GM10248 (cell line): ENCODE data around the gene ABCG1.

ENCODE experiments used
- CTCF ChIA-PET: fragments of 300-600 bp; sonication (Branson Sonifier 250); formaldehyde crosslinking; extraction: SDS; loops from one replicate; lab custom pipeline; 2021; ENCODE audit warnings: antibody characterized with exemption; lab: Yijun Ruan, JAX
- POLR2A ChIA-PET: fragments of 350-650 bp; sonication (Branson Sonifier 250); formaldehyde crosslinking; extraction: SDS; loops from one replicate; lab custom pipeline; 2020; ENCODE audit warnings: antibody characterized with exemption; lab: Yijun Ruan, JAX
- DNase-seq: peaks from one replicate; pipeline ENCODE4 v3.0.0; 2012; ENCODE audit errors: extremely low spot score
- TF ChIP-seq, protein P1 (sequence below): IDR thresholded peaks from 2 replicates; pipeline ENCODE4 v1.5.1; 2012; ENCODE audit warnings: mild to moderate bottlenecking, low read depth; ENCODE audit errors: extremely low read depth, missing control alignments, control extremely low read depth

The ABCG1 gene

GRCh38 chr21:42321845-42322244 lies 102.9 kb downstream of the ABCG1 start:
- no peak for DNase-seq
- ChIA-PET CTCF (interaction anchor here (3.7 kb wide), 1 partner anchor 12 kb away, joined by 25 read pairs; no protein-coding TSS in a partner anchor), POLR2A (no interaction called here)
- TF ChIP-seq, protein P1, sequence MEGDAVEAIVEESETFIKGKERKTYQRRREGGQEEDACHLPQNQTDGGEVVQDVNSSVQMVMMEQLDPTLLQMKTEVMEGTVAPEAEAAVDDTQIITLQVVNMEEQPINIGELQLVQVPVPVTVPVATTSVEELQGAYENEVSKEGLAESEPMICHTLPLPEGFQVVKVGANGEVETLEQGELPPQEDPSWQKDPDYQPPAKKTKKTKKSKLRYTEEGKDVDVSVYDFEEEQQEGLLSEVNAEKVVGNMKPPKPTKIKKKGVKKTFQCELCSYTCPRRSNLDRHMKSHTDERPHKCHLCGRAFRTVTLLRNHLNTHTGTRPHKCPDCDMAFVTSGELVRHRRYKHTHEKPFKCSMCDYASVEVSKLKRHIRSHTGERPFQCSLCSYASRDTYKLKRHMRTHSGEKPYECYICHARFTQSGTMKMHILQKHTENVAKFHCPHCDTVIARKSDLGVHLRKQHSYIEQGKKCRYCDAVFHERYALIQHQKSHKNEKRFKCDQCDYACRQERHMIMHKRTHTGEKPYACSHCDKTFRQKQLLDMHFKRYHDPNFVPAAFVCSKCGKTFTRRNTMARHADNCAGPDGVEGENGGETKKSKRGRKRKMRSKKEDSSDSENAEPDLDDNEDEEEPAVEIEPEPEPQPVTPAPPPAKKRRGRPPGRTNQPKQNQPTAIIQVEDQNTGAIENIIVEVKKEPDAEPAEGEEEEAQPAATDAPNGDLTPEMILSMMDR, result no peak

DNA sequence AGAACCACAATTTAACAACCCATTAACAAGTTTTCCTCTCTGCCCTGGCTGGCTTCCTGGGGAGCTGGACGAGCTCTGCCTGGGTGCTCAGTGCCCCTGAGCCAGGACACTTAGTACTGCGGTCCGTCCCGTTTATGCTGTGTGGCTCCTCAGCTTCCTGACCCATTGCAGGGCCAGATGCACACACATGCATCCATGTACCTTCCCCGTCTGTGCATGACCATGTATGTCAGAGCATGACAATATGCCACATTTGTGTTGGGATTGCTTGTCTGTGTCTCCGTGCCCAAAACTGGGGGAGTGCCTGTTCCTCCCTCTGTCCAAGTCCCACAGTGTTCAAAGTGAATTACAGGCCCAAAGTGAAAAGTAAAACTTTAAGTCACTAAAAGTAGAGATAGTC lies 106.0 kb downstream of the ABCG1 start:
- CTCF ChIA-PET, result interaction anchor here (0.7 to 3.7 kb wide), 2 partner anchors 15 to 126 kb away, joined by 3 to 25 read pairs; no protein-coding TSS in a partner anchor
- POLR2A ChIA-PET, result no interaction called here
- DNase-seq, result no peak
- TF ChIP-seq, protein P1, result no peak

GRCh38 chr21:42330380-42331371 lies 111.7 kb downstream of the ABCG1 start:
- TF ChIP-seq, protein P1, result no peak
- POLR2A ChIA-PET, result interaction anchor here (0.9 kb wide), 1 partner anchor 17 kb away, joined by 3 read pairs; no protein-coding TSS in a partner anchor
- CTCF ChIA-PET, result interaction anchor here (0.6 to 2.8 kb wide), 6 partner anchors 12 to 91 kb away, joined by 3 to 10 read pairs (median 3); no protein-coding TSS in a partner anchor
- DNase-seq, result peak; percentile 52

GRCh38 chr21:42331660-42332059 lies 112.7 kb downstream of the ABCG1 start:
- ChIA-PET CTCF (interaction anchor here (2.8 kb wide), 1 partner anchor 22 kb away, joined by 10 read pairs; no protein-coding TSS in a partner anchor), POLR2A (no interaction called here)
- DNase-seq, result no peak
- TF ChIP-seq, protein P1, result no peak

- TF ChIP-seq, protein P1, result no peak
- CTCF ChIA-PET, result interaction anchor here (0.9 kb wide), 1 partner anchor 23 kb away, joined by 5 read pairs; no protein-coding TSS in a partner anchor
- no peak for DNase-seq
- POLR2A ChIA-PET, result no interaction called here
These were observed 113.8 kb downstream of the ABCG1 start for GRCh38 chr21:42332557-42333317.

GRCh38 chr21:42336054-42336453 lies 117.1 kb downstream of the ABCG1 start:
- TF ChIP-seq, protein P1, result no peak
- no peak for DNase-seq
- CTCF ChIA-PET, result interaction anchor here (1.7 to 5.4 kb wide), 3 partner anchors 26 to 190 kb away, joined by 4 to 30 read pairs (median 6); no protein-coding TSS in a partner anchor
- POLR2A ChIA-PET, result no interaction called here
